Mucosa of stomach (tissue), 1 donor: ENCODE data around the gene TRIM75.
"Not testable (repeated sequence)": the region's sequence is repeated elsewhere in the genome, so short reads cannot be mapped to it uniquely, and the experiment has no call there.

Experiments
- H3K27me3 ChIP-seq: one replicate; pipeline ENCODE4 v1.7.0; 2013; ENCODE audit warnings: mild to moderate bottlenecking, low read length; ENCODE audit not compliant: control insufficient read depth, insufficient read depth
- H3K36me3 ChIP-seq: one replicate; pipeline ENCODE4 v1.7.0; 2013; ENCODE audit warnings: low read length; ENCODE audit not compliant: control insufficient read depth, insufficient read depth
- H3K4me1 ChIP-seq: one replicate; pipeline ENCODE4 v1.7.0; 2013; ENCODE audit warnings: mild to moderate bottlenecking, low read length; ENCODE audit not compliant: control insufficient read depth, insufficient read depth
- H3K4me3 ChIP-seq: one replicate; pipeline ENCODE4 v1.7.0; 2013; ENCODE audit warnings: low read length
- H3K9ac ChIP-seq: one replicate; pipeline ENCODE4 v1.7.0; 2013; ENCODE audit warnings: mild to moderate bottlenecking, low read length, moderate library complexity
- H3K9me3 ChIP-seq: one replicate; pipeline ENCODE4 v1.7.0; 2013; ENCODE audit warnings: mild to moderate bottlenecking, low read length, moderate library complexity; ENCODE audit not compliant: control insufficient read depth
- donor health status: Pancreatic carcinoma.

Gene TRIM75

DNA sequence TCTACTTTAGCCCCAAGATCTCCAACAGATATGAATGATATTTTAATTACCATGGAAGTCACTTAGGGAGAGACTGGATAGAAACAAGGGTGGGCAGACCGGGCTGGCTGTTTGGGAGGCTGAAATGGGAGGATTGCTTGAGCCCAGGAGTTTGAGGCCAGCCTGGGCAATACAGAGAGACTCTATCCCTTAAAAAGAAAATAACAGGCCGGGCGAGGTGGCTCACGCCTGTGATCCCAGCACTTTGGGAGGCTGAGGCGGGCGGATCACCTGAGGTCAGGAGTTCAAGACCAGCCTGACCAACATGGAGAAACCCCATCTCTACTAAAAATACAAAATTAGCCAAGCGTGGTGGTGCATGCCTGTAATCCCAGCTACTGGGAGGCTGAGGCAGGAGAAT is 31.1 kb downstream of the TRIM75 start:
- H3K9me3 ChIP-seq, H3K4me3 ChIP-seq, H3K4me1 ChIP-seq, H3K27me3 ChIP-seq, H3K9ac ChIP-seq, H3K36me3 ChIP-seq: not testable (repeated sequence)

DNA sequence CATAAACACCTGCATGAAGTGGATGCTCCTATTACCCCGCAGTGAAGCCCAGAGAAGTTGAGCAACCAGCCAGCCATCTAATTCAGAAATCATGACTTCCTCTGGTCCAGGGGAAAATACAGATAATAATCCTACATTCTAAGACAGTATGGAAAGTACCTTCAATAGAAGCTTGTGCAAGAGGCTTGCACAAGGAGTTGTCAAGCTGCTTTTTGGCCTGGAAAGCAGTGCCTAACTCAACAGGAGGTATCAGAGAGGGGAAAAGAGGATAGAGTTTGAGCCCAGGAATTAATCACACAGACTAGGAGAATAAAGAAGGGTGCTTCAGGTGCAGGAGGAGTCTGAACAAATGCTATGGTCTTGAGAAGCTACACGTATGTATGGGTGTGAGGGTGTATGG is 32.3 kb downstream of the TRIM75 start:
- Histone ChIP-seq H3K36me3 (no peaks in the 10 kb centered on the region), H3K4me1 (no peaks in the 10 kb centered on the region), H3K9ac (no peak overlapping the region), H3K4me3 (no peak overlapping the region), H3K9me3 (no peaks in the 10 kb centered on the region), H3K27me3 (no peaks in the 10 kb centered on the region)

DNA sequence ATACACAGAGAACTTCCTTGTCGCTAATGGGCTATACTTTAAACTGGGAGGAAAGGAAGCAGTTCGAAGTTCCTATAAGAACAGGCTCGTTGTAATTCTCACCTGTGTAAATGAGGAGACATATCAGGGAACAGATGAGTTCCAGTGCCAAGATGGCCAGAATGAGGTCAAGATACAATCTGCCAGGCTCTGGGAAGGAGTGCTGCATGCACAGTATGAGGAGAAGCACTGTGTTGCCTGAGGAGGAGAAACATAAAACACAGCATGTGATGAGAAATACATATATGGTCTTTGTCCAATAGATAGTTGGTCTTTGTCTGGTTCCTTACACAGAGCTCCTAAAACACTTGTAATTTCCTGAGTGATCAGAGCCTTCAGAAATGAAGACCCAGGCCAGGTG is 34.7 kb downstream of the TRIM75 start:
- H3K4me1 ChIP-seq = no peaks in the 10 kb centered on the region
- no peaks in the 10 kb centered on the region for H3K27me3 ChIP-seq
- no peaks in the 10 kb centered on the region for H3K36me3 ChIP-seq
- H3K9me3 ChIP-seq = no peaks in the 10 kb centered on the region
- H3K9ac ChIP-seq = no peak overlapping the region
- H3K4me3 ChIP-seq = no peak overlapping the region

DNA sequence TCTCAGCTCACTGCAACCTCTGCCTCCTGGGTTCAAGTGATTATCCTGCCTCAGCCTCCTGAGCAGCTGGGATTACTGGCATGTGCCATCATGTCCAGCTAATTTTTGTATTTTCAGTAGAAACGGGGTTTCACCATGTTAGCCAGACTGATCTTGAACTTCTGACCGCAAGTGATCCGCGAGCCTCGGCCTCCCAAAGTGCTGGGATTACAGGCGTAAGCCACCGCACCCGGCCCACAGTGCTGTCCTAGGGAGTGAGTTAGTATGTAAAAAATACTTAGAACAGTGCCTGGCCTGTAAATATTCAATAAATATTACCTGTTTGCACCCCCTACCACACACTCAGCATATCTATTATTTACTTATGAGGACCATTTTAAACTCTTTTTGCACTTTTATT is 38.5 kb downstream of the TRIM75 start:
- not testable (repeated sequence) for H3K4me3 ChIP-seq, H3K36me3 ChIP-seq, H3K4me1 ChIP-seq, H3K27me3 ChIP-seq, H3K9me3 ChIP-seq, H3K9ac ChIP-seq

DNA sequence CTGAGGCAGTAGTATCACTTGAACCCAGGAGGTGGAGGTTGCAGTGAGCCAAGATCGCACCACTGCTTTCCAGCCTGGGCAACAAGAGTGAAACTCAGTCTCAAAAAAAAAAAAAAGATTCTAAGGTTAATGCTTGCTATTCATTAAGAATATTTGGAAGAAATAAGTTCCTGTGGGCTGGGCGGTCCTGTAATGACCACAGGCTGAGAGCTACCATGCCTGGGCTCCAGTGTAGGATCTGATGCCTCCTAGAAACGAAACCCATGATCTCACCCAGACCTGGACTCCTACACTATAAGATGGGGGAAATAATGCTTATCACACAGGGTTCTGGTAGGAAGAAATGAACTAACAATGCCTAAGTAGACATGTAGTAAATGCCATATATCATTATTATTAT is 41.2 kb downstream of the TRIM75 start:
- Histone ChIP-seq H3K9ac (no peak overlapping the region), H3K4me1 (no peaks in the 10 kb centered on the region), H3K27me3 (no peaks in the 10 kb centered on the region), H3K4me3 (no peak overlapping the region), H3K36me3 (no peaks in the 10 kb centered on the region), H3K9me3 (no peaks in the 10 kb centered on the region)

DNA sequence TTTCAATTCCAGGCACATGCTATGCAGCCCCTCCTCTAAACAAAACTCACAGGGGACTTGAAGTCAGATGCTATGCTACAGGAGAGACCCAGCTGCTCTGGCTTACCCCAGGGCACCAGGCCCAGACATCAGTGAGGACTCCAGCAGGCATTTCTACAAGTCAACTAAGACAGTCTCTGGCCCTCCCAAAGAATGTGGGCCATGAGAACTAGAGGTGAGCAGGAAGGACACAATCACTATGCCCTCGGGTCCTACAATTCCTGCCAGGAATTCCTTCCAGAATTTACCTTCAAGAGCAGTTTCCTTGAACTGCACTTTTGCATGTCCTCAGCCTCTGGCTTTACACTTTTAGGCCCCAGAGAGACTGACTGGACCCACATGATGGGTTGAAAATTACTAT is 41.6 kb downstream of the TRIM75 start:
- H3K9ac ChIP-seq = no peak overlapping the region
- no peaks in the 10 kb centered on the region for H3K36me3 ChIP-seq
- no peaks in the 10 kb centered on the region for H3K4me1 ChIP-seq
- H3K27me3 ChIP-seq = no peaks in the 10 kb centered on the region
- H3K4me3 ChIP-seq = no peak overlapping the region
- no peaks in the 10 kb centered on the region for H3K9me3 ChIP-seq

DNA sequence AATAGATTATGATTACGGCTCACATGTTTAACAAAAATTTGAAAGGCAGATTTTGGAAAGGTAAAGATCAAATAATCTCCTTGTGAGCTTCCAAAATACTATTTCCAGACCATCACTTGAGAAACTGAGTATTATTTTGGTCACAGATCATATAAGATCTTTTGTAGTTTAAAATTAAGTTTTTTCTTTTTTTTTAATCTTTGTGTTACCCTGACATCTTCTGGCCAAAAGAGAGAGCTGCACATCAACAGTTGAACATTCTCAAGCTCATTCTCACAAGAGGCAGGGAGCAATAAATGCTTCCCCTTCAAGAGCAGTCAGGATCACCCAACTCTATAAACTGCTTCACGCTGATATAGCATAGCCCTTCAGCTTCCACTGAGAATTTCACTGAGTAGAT is 43.1 kb downstream of the TRIM75 start:
- Histone ChIP-seq H3K27me3 (no peaks in the 10 kb centered on the region), H3K4me1 (no peaks in the 10 kb centered on the region), H3K36me3 (no peaks in the 10 kb centered on the region), H3K4me3 (no peak overlapping the region), H3K9ac (no peak overlapping the region), H3K9me3 (no peaks in the 10 kb centered on the region)

DNA sequence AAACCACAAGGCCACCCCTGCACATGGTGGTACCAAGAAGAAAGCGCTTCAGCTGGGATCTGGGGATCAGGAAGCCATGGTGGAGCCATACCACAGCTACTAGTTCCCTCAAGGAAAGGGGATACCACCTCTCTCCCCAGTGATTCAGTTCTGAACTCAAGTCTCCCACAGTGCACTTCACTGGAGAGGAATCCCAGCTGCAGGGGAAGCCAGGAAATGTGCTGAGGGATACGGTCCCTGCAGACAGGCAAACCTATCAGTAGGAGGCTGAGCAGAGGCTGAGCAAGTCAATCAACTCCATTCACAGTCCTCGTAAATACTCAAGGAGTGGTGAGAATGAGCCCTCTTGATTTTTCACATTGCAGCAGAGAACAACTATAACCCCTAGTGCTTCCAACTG is 48.0 kb downstream of the TRIM75 start:
- Histone ChIP-seq H3K27me3 (no peaks in the 10 kb centered on the region), H3K9me3 (no peaks in the 10 kb centered on the region), H3K4me3 (no peak overlapping the region), H3K4me1 (no peaks in the 10 kb centered on the region), H3K36me3 (no peaks in the 10 kb centered on the region), H3K9ac (no peak overlapping the region)

DNA sequence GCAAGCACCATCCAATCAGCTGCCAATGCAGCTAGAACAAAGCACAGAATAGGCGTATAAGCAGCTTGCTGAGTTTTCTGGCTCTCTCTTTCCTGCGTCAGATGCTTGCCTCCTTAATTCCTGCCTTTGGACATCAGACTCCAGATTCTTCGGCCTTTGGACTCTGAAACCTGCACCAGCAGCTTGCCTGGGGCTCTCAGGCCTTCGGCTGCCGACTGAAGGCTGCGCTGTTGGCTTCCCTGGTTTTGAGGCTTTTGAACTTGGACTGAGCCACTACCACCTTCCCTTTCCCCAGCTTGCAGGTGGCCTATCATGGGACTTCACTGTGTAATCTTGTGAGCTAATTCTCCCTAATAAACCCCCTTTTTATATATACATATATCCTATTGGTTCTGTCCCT is 52.9 kb downstream of the TRIM75 start:
- Histone ChIP-seq H3K27me3 (no peaks in the 10 kb centered on the region), H3K36me3 (no peaks in the 10 kb centered on the region), H3K9me3 (no peaks in the 10 kb centered on the region), H3K9ac (no peak overlapping the region), H3K4me1 (no peaks in the 10 kb centered on the region), H3K4me3 (no peak overlapping the region)
